ENCODE results near the gene COLQ.

The COLQ gene

GRCh38 chr3:15553749-15554148 is 32.2 kb upstream of the COLQ start:
- DNase-seq (ENCODE audit: low read depth, low spot score) = no peak
- TF ChIP-seq, protein P1, sequence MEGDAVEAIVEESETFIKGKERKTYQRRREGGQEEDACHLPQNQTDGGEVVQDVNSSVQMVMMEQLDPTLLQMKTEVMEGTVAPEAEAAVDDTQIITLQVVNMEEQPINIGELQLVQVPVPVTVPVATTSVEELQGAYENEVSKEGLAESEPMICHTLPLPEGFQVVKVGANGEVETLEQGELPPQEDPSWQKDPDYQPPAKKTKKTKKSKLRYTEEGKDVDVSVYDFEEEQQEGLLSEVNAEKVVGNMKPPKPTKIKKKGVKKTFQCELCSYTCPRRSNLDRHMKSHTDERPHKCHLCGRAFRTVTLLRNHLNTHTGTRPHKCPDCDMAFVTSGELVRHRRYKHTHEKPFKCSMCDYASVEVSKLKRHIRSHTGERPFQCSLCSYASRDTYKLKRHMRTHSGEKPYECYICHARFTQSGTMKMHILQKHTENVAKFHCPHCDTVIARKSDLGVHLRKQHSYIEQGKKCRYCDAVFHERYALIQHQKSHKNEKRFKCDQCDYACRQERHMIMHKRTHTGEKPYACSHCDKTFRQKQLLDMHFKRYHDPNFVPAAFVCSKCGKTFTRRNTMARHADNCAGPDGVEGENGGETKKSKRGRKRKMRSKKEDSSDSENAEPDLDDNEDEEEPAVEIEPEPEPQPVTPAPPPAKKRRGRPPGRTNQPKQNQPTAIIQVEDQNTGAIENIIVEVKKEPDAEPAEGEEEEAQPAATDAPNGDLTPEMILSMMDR (IDR thresholded peaks at IDR 0.05; ENCODE audit: insufficient read depth, low read length, missing control alignments) = no peak
- POLR2A ChIA-PET = no interaction called here
- H3K4me3 ChIP-seq (ENCODE audit: low read depth, low read length) = no peak overlapping the region
- CTCF ChIA-PET = interaction anchor here (1.1 kb wide), 1 partner anchor 286 kb away, joined by 3 read pairs; no protein-coding TSS in a partner anchor

DNA sequence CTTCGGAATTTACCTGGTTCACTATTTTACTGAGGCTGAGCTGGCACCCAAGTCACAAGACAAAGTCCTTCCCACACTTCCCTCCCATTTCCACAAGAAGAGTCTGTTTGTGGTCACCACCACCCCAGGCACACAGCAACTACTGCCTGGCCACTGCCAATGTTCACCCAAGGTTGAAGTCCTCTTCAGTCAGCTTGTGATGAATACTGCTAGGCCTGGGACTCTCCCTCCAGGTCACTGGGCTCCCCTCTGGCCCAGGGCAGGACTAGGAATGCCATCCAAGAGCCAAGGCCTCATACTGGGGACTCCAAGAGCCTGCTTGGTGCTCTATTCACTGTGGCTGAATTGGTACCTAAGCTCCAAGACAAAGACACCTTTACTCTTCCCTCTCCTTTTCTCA is 30.4 kb upstream of the COLQ start:
- POLR2A ChIA-PET = no interaction called here
- CTCF ChIA-PET = no interaction called here
- H3K4me3 ChIP-seq (ENCODE audit: low read depth, low read length) = no peak overlapping the region
- DNase-seq (ENCODE audit: low read depth, low spot score) = no peak
- TF ChIP-seq, protein P1 (IDR thresholded peaks at IDR 0.05; ENCODE audit: insufficient read depth, low read length, missing control alignments) = no peak

- no peak overlapping the region for H3K4me3 ChIP-seq (ENCODE audit: low read depth, low read length)
- DNase-seq (ENCODE audit: low read depth, low spot score) = no peak
- ChIA-PET CTCF (no interaction called here), POLR2A (no interaction called here)
- TF ChIP-seq, protein P1 (IDR thresholded peaks at IDR 0.05; ENCODE audit: insufficient read depth, low read length, missing control alignments) = no peak
Observed at GRCh38 chr3:15549846-15550245, 28.3 kb upstream of the COLQ start.

- CTCF ChIA-PET = interaction anchor here (1.3 to 1.6 kb wide), 2 partner anchors 15 to 274 kb away, joined by 3 to 6 read pairs; no protein-coding TSS in a partner anchor
- POLR2A ChIA-PET = no interaction called here
- H3K4me3 ChIP-seq (ENCODE audit: low read depth, low read length) = no peak overlapping the region
- no peak for DNase-seq (ENCODE audit: low read depth, low spot score)
- TF ChIP-seq, protein P1 (IDR thresholded peaks at IDR 0.05; ENCODE audit: insufficient read depth, low read length, missing control alignments) = no peak
Observed at GRCh38 chr3:15542614-15543013, 21.1 kb upstream of the COLQ start.

- no peak for DNase-seq (ENCODE audit: low read depth, low spot score)
- no peak overlapping the region for H3K4me3 ChIP-seq (ENCODE audit: low read depth, low read length)
- CTCF ChIA-PET = no interaction called here
- TF ChIP-seq, protein P1 (IDR thresholded peaks at IDR 0.05; ENCODE audit: insufficient read depth, low read length, missing control alignments) = no peak
- POLR2A ChIA-PET = no interaction called here
Observed at GRCh38 chr3:15541371-15541770, 19.9 kb upstream of the COLQ start.

GRCh38 chr3:15539066-15539465 is 17.6 kb upstream of the COLQ start:
- DNase-seq (ENCODE audit: low read depth, low spot score) = no peak
- POLR2A ChIA-PET = no interaction called here
- CTCF ChIA-PET = no interaction called here
- TF ChIP-seq, protein P1 (IDR thresholded peaks at IDR 0.05; ENCODE audit: insufficient read depth, low read length, missing control alignments) = no peak
- no peak overlapping the region for H3K4me3 ChIP-seq (ENCODE audit: low read depth, low read length)
